Activated B cell treated with CpG ODN at 0.5 μM for 24 hours (primary cell): ENCODE results near the gene KRTAP9-7. TPM values are rescaled to one million over a fixed set of nuclear protein-coding genes. Genes with fewer than 3 reads are reported as not detected.

Source experiments
- ATAC-seq: fragments of 200-7000 bp; cut with Tn5 transposase; one replicate; pipeline ENCODE4 v1.10.0; 2021; ENCODE audit warnings: low read depth, mild to moderate bottlenecking, moderate library complexity
- CTCF ChIA-PET: fragments of 350-600 bp; sonication (Branson Sonifier 250); formaldehyde crosslinking; loops from one replicate; lab custom pipeline; 2021; ENCODE audit warnings: antibody characterized with exemption; lab: Charles Lee
- POLR2A ChIA-PET: fragments of 350-600 bp; sonication (Branson Sonifier 250); formaldehyde crosslinking; loops from one replicate; lab custom pipeline; 2021; ENCODE audit warnings: antibody characterized with exemption; lab: Charles Lee
- DNase-seq: peaks from one replicate; pipeline ENCODE4 v3.0.0; 2022
- H3K27ac Mint-ChIP-seq: one replicate; pipeline ENCODE4 v1.8.0; 2020; ENCODE audit warnings: mixed read lengths
- H3K27me3 Mint-ChIP-seq: one replicate; pipeline ENCODE4 v1.8.0; 2021; ENCODE audit warnings: mixed read lengths
- H3K36me3 Mint-ChIP-seq: one replicate; pipeline ENCODE4 v1.8.0; 2021; ENCODE audit warnings: low read depth, mixed read lengths
- H3K4me1 Mint-ChIP-seq: one replicate; pipeline ENCODE4 v1.8.0; 2021; ENCODE audit warnings: mixed read lengths
- H3K4me3 Mint-ChIP-seq: one replicate; pipeline ENCODE4 v1.8.0; 2020; ENCODE audit warnings: mild to moderate bottlenecking, mixed read lengths
- H3K9me3 Mint-ChIP-seq: one replicate; pipeline ENCODE4 v1.8.0; 2020; ENCODE audit warnings: mixed read lengths
- CTCF ChIP-seq: fragments of 200-600 bp; IDR thresholded peaks from one replicate; pipeline ENCODE4 v1.8.0; 2022; ENCODE audit warnings: antibody characterized with exemption, mild to moderate bottlenecking
- intact Hi-C: fragments of 100-400 bp; cut with micrococcal nuclease; formaldehyde crosslinking; loops from one replicate; pipeline ENCODE4 v1.15.1; 2024
- total RNA-seq: library from RNA; stranded (reverse); gene quantifications from 2 replicates; pipeline ENCODE4 v1.2.3, GENCODE V29; 2022

KRTAP9-7 gene
- total RNA-seq, 1 donor from 2014 or later: not detected

GRCh38 chr17:41325611-41326010 lies 50.1 kb downstream of the KRTAP9-7 start:
- no peak overlapping the region for H3K4me3 Mint-ChIP-seq
- no peaks in the 10 kb centered on the region for H3K27me3 Mint-ChIP-seq
- peaks cover 3% of the 10 kb centered on the region for H3K9me3 Mint-ChIP-seq
- ATAC-seq (no peak), DNase-seq (no peak)
- CTCF ChIA-PET: no interaction called here
- H3K36me3 Mint-ChIP-seq: no peaks in the 10 kb centered on the region
- POLR2A ChIA-PET: no interaction called here
- no peaks in the 10 kb centered on the region for H3K4me1 Mint-ChIP-seq
- intact Hi-C loops: no loop called here
- no peak overlapping the region for H3K27ac Mint-ChIP-seq
- TF ChIP-seq CTCF: no peak

Other genes starting within 250 kb of the KRTAP9-7 start
- gene KRTAP1-5, start 248.5 kb upstream of the KRTAP9-7 start, total RNA-seq: not detected in 2 replicates
- gene KRTAP1-4, start 245.5 kb upstream of the KRTAP9-7 start, total RNA-seq: not detected in 2 replicates
- not detected in 2 replicates for gene KRTAP1-3, start 240.8 kb upstream of the KRTAP9-7 start, total RNA-seq
- gene KRTAP1-1, start 234.2 kb upstream of the KRTAP9-7 start, total RNA-seq: not detected in 2 replicates
- gene KRTAP2-1, start 228.4 kb upstream of the KRTAP9-7 start, total RNA-seq: not detected in 2 replicates
- not detected in 2 replicates for gene KRTAP2-2, start 220.5 kb upstream of the KRTAP9-7 start, total RNA-seq
- gene KRTAP2-3, start 215.6 kb upstream of the KRTAP9-7 start, total RNA-seq: not detected in 2 replicates
- gene KRTAP2-4, start 209.8 kb upstream of the KRTAP9-7 start, total RNA-seq: not detected in 2 replicates
- gene KRTAP4-7, start 191.5 kb upstream of the KRTAP9-7 start, total RNA-seq: not detected in 2 replicates
- gene KRTAP4-8, start 177.6 kb upstream of the KRTAP9-7 start, total RNA-seq: not detected in 2 replicates
- gene KRTAP4-16, start 173.5 kb upstream of the KRTAP9-7 start, total RNA-seq: not detected in 2 replicates
- gene KRTAP4-9, start 170.3 kb upstream of the KRTAP9-7 start, total RNA-seq: not detected in 2 replicates
- gene KRTAP4-11, start 157.3 kb upstream of the KRTAP9-7 start, total RNA-seq: not detected in 2 replicates
- not detected in 2 replicates for gene KRTAP4-12, start 151.5 kb upstream of the KRTAP9-7 start, total RNA-seq
- gene KRTAP4-6, start 135.2 kb upstream of the KRTAP9-7 start, total RNA-seq: not detected in 2 replicates
- gene KRTAP4-5, start 125.9 kb upstream of the KRTAP9-7 start, total RNA-seq: not detected in 2 replicates
- gene KRTAP4-4, start 115.0 kb upstream of the KRTAP9-7 start, total RNA-seq: not detected in 2 replicates
- gene KRTAP4-3, start 107.5 kb upstream of the KRTAP9-7 start, total RNA-seq: not detected in 2 replicates
- not detected in 2 replicates for gene KRTAP4-2, start 97.5 kb upstream of the KRTAP9-7 start, total RNA-seq
- not detected in 2 replicates for gene KRTAP4-1, start 90.8 kb upstream of the KRTAP9-7 start, total RNA-seq
- gene KRTAP9-1, start 85.8 kb upstream of the KRTAP9-7 start, total RNA-seq: not detected in 2 replicates
- gene KRTAP9-2, start 49.0 kb upstream of the KRTAP9-7 start, total RNA-seq: not detected in 2 replicates
- not detected in 2 replicates for gene KRTAP9-3, start 43.2 kb upstream of the KRTAP9-7 start, total RNA-seq
- gene KRTAP9-8, start 37.7 kb upstream of the KRTAP9-7 start, total RNA-seq: not detected in 2 replicates
- not detected in 2 replicates for gene KRTAP9-4, start 26.0 kb upstream of the KRTAP9-7 start, total RNA-seq
- gene KRTAP9-9, start 20.3 kb upstream of the KRTAP9-7 start, total RNA-seq: not detected in 2 replicates
- not detected in 2 replicates for gene KRTAP9-6, start 10.3 kb upstream of the KRTAP9-7 start, total RNA-seq
- gene KRTAP29-1, start 27.2 kb downstream of the KRTAP9-7 start, total RNA-seq: not detected in 2 replicates
- gene KRTAP16-1, start 33.6 kb downstream of the KRTAP9-7 start, total RNA-seq: not detected in 2 replicates
- gene KRTAP17-1, start 40.0 kb downstream of the KRTAP9-7 start, total RNA-seq: not detected in 2 replicates
- gene KRT33A, start 75.1 kb downstream of the KRTAP9-7 start, total RNA-seq: not detected in 2 replicates
- not detected in 2 replicates for gene KRT33B, start 94.1 kb downstream of the KRTAP9-7 start, total RNA-seq
- gene KRT34, start 106.6 kb downstream of the KRTAP9-7 start, total RNA-seq: not detected in 2 replicates
- gene KRT31, start 121.9 kb downstream of the KRTAP9-7 start, total RNA-seq: not detected in 2 replicates
- not detected in 2 replicates for gene KRT37, start 148.9 kb downstream of the KRTAP9-7 start, total RNA-seq
- gene KRT38, start 165.3 kb downstream of the KRTAP9-7 start, total RNA-seq: not detected in 2 replicates
- not detected in 2 replicates for gene KRT32, start 191.7 kb downstream of the KRTAP9-7 start, total RNA-seq
- not detected in 2 replicates for gene KRT35, start 205.5 kb downstream of the KRTAP9-7 start, total RNA-seq
- not detected in 2 replicates for gene KRT36, start 214.2 kb downstream of the KRTAP9-7 start, total RNA-seq
- not detected in 2 replicates for gene KRT13, start 229.9 kb downstream of the KRTAP9-7 start, total RNA-seq
- gene KRT15, start 243.2 kb downstream of the KRTAP9-7 start, total RNA-seq: not detected in 2 replicates